HG03025 (cell line): ENCODE results near the gene TMEM81.

ENCODE experiments used
- ATAC-seq: cut with Tn5 transposase; IDR thresholded peaks from one replicate; pipeline ENCODE4 v1.9.1; 2021; ENCODE audit warnings: mild to moderate bottlenecking, moderate library complexity; ENCODE audit not compliant: unreplicated experiment, low FRiP score

The TMEM81 gene

GRCh38 chr1:205084360-205084759, at the start of gene TMEM81:
TMEM81 (minus strand) TSS chr1:205084460; CDS start chr1:205084320, 140 bp downstream.
- no peak for ATAC-seq

GRCh38 chr1:205133287-205133686, 49.0 kb upstream of the TMEM81 start:
- no peak for ATAC-seq

GRCh38 chr1:205129447-205130029, 45.3 kb upstream of the TMEM81 start:
- ATAC-seq = no peak

GRCh38 chr1:205128050-205128449, 43.8 kb upstream of the TMEM81 start:
- no peak for ATAC-seq

- ATAC-seq = no peak
Observed at GRCh38 chr1:205127646-205128045, 43.4 kb upstream of the TMEM81 start.

GRCh38 chr1:205124726-205125125, 40.5 kb upstream of the TMEM81 start:
- no peak for ATAC-seq

- peak; percentile 11 for ATAC-seq
Observed at GRCh38 chr1:205122489-205122882, 38.2 kb upstream of the TMEM81 start.

GRCh38 chr1:205121660-205122488, 37.6 kb upstream of the TMEM81 start, which contains the start of gene RBBP5:
RBBP5 (minus strand) TSS chr1:205121978; CDS start chr1:205121873, 105 bp downstream.
- peak; percentile 80 for ATAC-seq

GRCh38 chr1:205118752-205119151, 34.5 kb upstream of the TMEM81 start:
- ATAC-seq = no peak

GRCh38 chr1:205111354-205111753, 27.1 kb upstream of the TMEM81 start:
- no peak for ATAC-seq

GRCh38 chr1:205109711-205110110, 25.5 kb upstream of the TMEM81 start:
- ATAC-seq = no peak

GRCh38 chr1:205109269-205109668, 25.0 kb upstream of the TMEM81 start:
- ATAC-seq = no peak

GRCh38 chr1:205108464-205108863, 24.2 kb upstream of the TMEM81 start:
- no peak for ATAC-seq

GRCh38 chr1:205107327-205107726, 23.1 kb upstream of the TMEM81 start:
- ATAC-seq = no peak

GRCh38 chr1:205102404-205102803, 18.1 kb upstream of the TMEM81 start:
- ATAC-seq = no peak

- no peak for ATAC-seq
Observed at GRCh38 chr1:205098242-205098641, 14.0 kb upstream of the TMEM81 start.

- no peak for ATAC-seq
Observed at GRCh38 chr1:205095422-205095821, 11.2 kb upstream of the TMEM81 start.

- no peak for ATAC-seq
Observed at GRCh38 chr1:205091043-205091740, 6.9 kb upstream of the TMEM81 start.

GRCh38 chr1:205088341-205088740, 4.1 kb upstream of the TMEM81 start:
- no peak for ATAC-seq

GRCh38 chr1:205082431-205082830, 1.8 kb downstream of the TMEM81 start:
- ATAC-seq = no peak

GRCh38 chr1:205077934-205078311, 6.3 kb downstream of the TMEM81 start:
- ATAC-seq = no peak
